GM19193 (cell line): ENCODE measurements around the gene ZNF57.

Source experiments
- POLR2A ChIP-seq: IDR thresholded peaks from 4 replicates; pipeline ENCODE4 v1.6.1; 2011; ENCODE audit not compliant: insufficient read depth, insufficient read length; ENCODE audit errors: extremely low read depth

ZNF57 gene

DNA sequence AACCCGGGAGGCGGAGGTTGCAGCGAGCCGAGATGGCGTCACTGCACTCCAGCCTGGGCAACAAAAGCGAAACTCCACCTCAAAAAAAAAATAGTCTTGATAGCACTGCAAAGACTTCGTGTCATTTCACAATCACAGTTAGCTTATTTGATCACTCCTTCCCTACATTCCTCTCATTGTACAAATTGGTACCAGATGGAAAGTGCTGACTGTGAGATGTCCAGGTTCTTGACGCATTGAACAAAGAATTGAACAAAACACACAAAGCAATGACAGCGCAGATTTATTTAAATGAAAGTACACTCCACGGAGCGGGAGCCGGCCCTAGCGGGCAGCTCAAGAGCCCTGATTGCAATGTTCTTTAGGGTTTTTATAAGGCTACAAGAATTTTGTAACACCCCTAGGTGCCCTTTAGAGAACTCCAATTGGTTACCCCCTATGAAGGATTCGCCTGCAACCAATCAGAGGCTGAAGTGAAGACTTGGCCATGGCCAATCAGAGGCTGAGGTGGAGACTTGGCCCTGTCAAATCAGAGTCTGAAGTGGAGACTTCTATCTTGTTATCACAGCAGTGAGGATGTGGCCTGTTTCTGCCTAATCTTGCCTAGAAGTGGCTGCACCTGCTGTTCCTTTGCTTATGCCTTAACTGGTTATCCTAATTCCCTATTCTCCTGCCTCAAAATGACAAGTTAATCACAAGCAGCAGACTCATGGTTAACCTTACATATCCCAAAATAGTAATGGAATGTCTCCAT lies 16.9 kb upstream of the ZNF57 start:
- TF ChIP-seq POLR2A, result no peak

DNA sequence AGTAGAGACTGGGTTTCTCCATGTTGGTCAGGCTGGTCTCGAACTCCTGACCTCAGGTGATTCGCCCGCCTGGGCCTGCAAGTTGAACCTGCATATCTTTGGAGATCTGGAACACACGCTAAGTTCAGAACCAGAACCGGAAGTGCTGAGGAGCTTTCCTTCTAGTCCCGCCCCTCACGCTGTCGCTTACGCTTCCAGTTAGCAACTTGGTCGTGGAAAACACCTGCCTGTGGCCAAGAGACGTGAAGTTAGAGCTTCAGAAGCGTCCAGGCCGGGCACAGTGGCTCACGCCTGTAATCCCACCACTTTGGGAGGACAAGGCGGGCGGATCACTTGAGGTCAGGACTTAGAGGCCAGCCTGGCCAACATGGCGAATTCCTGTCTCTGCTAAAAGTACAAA lies 15.0 kb upstream of the ZNF57 start:
- no peak for TF ChIP-seq POLR2A

DNA sequence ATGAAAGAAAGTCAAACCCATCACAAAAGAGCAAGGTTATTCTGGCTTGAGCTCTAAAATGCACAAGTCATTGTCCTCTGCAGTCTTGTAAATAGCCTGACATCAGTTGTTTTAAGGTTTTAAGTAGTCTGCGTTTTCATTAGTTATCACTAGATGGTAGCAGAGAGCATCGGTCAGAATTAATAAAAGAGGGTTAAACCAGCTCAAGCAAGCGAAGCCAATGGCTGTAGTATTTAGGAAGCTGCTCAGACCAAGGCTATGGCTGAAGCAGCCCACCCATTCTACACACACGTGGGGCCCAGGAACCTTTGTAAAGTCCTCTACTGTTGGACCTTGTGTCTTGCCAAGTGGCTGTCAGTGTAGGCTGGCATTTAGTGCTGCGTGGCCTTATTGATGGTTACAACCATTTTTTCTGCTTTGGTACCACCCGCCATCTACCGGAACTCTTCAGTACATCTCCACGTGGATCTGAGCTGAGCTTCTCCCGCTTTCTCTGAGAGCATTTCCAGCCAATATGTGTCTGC lies 13.3 kb upstream of the ZNF57 start:
- TF ChIP-seq POLR2A, result no peak

DNA sequence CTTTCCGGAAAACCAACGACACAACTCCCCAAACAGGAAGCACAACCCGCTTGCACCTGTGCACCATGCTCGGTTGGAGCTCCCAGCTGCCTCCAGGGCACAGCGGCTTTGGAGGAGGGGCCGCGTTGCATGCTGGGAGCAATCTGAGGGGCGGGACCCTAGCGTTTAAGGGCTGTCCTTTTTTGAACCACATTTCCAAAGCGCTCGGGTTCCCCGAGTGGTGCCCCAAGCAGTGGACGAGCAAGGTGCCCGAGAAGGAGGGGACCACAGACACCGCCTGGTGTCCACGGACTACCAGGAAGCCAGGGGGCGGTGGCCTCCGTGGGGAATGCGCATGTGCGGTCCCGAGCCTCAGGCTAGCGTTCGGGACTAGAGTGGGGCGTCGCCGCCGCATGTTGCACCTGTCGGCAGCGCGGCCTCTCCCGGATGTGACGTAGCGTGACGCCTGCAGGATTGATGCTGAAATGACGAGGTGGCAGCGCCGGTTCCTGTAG lies 11.9 kb upstream of the ZNF57 start:
- TF ChIP-seq POLR2A, result no peak

DNA sequence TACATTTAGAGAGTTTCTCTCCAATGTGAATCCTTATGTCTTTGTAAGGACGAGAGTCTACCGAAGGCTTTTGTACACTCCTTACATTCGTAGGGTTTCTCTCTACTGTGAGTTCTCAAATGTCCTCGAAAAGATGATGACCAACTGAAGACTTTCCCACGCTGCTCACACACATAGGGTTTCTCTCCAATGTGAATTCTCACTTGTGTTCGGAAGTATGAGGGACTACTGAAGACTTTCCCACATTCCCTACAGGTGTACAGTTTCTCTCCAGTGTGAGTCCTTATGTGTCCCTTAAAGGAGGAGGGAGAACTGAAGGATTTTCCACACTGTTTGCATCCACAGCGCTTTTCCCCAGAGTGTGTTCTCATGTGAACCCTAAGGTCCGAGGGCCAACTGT lies 4.0 kb upstream of the ZNF57 start:
- no peak for TF ChIP-seq POLR2A

DNA sequence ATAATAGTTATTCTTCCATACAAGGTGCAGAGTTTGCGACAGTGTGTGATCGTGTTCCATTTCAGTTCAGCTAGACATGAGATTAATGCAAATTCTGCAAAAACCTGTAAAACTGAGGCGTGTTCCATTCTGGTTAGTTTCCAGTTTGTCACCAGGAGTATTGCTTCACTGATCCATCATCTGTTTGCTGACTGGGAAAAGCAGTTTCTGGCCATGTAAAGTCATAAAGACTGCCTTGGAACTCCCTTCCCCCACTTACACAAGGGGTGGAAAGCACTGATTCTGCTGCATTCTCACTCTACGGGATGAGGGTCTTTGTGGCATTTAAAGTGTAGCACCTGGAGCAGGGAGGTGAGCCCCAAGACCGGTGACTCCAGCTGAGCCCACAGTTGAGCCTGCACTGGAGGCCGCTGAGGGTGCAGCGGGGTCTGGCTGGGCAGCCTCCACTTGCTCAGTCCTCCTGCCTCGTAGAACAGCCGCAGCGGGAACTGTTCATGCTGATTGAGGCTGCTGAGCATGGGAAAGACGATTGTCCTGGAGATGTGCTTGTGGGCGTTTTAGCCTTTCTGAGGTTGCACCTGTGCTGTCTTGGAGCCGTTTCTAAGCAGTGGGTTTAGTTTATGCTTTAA lies 2.0 kb downstream of the ZNF57 start:
- TF ChIP-seq POLR2A, result no peak

DNA sequence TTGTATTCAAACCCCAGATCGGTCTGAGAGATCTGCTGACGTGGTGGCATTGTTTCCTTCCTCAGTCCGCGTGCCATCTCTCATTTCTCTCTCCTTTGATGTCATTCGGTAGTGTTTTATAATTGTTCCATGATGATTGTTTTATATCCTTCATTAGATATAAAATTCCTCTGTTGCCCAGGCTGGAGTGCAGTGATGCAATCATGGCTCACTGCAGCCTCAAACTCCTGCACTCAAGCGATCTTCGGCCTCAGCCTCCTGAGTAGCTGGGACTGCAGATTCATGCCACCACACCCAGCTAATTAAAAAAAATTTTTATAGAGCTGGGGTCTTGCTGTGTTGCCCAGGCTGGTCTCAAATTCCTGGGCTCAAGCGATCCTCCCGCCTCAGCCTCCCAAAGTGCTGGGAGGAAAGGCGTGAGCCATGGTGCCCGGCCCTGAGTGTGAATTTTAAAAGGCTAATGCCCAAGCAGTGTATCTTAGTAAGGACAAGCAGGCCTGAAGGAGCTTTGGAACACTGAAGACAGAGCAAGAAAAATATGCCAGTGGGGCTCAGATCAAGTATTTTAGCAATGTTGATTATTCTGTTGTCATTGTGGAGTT lies 5.3 kb downstream of the ZNF57 start:
- no peak for TF ChIP-seq POLR2A

DNA sequence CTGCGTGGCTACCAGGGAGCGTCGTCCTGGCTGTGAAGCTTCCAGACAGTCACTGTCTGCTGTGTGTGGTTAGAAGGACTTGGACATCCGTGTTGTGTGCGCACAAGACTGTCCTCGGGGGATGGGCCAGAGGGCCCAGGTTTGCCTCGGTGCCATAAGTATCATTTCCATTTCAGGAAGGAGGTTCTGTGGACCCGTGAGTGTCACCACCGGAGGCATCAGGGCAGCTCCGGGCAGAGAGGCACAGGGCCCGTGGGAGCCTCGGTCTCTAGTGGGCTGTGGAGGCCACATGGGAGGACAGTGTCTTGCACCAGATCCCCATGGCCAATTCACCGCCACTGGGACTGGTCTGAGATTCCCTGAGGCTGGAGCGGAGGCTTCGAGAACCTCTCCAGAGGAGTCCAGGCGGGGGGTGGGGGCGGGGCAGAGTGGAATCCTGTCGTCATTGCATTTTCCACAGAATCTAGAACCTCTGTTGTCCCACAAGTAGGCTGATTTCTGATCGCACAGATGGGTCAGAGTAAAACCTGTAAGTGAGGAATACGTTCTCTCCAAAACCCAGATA lies 6.0 kb downstream of the ZNF57 start:
- no peak for TF ChIP-seq POLR2A

DNA sequence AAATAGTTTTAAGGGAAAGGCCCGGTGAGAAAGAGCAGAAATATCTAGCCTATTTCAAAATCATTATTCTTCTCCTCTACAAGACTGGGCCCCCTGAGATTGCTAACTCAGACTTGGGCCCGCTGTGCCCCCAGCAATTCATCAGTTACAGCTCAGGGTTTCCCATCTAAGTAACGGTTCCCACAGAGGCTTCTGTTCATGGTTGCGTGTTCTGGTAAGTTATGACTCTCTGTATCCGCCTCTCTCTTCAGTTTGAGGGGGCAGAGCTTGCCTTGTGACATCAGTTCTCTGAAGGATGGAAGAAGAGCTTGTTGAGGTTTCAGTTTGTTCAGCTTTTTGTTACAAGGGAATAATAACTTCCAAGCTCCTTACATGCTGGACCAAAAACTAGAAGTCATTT lies 11.6 kb downstream of the ZNF57 start:
- no peak for TF ChIP-seq POLR2A

DNA sequence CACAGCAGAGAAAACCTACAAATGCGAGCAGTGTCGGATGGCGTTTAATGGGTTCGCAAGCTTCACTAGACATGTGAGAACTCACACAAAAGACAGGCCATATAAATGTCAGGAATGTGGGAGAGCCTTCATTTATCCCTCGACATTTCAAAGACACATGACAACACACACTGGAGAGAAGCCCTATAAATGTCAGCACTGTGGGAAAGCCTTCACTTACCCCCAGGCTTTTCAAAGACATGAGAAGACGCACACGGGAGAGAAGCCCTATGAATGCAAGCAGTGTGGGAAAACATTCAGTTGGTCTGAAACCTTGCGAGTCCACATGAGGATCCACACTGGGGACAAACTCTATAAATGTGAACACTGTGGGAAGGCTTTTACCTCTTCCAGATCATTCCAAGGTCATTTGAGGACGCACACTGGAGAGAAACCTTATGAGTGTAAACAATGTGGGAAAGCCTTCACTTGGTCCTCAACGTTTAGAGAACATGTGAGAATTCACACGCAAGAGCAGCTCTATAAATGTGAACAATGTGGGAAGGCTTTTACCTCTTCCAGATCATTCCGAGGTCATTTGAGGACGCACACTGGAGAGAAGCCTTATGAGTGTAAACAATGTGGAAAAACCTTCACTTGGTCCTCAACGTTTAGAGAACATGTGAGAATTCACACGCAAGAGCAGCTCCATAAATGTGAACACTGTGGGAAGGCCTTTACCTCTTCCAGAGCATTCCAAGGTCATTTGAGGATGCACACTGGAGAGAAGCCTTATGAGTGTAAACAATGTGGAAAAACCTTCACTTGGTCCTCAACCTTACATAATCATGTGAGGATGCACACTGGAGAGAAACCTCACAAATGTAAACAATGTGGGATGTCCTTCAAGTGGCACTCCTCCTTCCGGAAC lies 16.8 kb downstream of the ZNF57 start:
- no peak for TF ChIP-seq POLR2A

DNA sequence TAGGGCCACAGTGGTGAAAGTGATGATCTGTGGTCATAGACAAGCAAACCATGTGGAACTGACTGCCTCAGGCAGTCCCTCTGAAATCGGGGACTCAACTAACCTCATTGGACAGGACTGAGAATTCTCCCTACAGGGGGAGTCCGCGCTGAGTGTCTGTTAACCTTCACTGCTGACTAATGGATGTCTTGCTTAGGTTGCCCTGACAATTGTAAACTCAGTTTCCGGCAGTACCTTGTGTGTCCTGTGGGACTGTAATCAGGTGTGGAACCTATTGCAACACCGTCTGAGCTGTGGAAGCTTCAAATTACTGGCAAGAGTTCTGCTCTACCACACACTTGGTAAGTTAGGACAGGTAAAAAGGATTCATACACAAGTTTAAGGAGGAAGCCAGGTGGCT lies 22.3 kb downstream of the ZNF57 start:
- no peak for TF ChIP-seq POLR2A

DNA sequence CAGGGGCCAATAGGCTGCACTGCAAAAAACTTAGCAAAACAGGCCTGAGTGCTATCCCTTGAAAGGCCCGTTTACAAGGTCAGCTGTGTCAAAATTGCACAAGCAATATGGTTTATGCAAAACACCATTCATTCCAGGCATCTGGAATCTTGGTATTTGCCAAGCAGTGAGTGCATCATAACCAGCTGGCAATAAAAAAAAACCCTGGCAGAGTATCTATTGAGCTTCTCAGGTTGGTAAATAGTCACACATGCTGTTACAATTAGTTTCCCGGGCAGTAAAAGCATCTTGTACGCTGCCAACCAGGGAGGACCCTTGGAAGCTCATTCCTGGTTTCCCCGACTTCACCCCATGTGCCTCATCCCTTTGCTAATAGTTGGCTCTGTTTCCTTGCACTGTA lies 22.8 kb downstream of the ZNF57 start:
- no peak for TF ChIP-seq POLR2A

DNA sequence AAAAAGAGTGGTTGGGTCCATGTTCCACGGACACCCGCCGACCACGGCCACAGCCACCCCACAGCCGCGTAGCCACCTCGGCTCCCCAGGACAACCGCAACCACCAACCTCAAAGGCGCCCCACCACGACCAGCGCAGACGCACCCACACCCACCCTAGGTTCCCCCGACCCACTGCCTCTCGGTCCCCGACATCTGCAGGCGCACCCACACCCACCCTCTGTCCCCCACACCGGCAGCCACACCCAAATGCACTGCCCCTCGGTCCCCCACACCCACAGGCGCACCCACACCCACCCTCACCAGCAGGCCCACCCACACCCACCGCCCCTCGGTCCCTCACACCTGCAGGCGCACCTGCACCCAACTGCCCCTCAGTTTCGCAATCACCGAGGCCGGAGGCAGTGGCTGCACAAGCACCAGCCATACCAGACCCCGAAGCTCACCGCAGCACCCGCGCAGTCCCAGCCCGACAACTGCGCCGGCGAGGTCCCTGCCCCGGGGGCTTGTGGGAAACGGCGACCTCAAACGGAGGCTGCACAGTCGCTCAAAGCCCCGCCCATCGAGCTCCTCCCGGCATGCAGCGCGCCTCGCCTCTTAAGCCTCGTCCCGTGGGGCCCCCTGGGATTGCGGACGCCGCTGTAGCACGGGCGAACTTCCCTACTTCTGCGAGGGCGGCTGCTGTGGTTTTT lies 25.8 kb downstream of the ZNF57 start:
- TF ChIP-seq POLR2A, result no peak

DNA sequence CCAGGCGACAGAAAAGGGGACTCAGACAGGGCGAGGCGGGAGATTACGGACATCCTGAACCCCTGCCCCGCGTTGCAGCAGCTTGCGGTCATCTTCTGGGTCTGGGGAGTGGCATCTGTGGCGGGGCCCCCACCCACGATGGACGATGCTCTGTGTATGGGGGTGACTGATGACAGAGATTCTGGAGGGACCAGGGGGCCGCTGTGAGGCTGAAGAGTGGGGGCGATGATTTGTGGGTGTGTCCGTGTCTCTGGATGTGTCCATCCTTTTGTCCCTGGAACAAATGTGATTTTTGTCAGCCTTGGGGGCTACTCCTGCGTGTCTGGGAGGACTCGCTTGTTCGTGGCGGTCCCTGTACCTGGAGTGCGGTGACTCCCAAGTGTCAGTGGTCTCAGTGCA lies 26.3 kb downstream of the ZNF57 start:
- no peak for TF ChIP-seq POLR2A
